DMS 273 (cell line): ENCODE measurements around the gene FGFBP2.

Experiments
- DNase-seq: peaks from one replicate; lab custom pipeline; 2025; ENCODE audit not compliant: unreplicated experiment; lab: John Stamatoyannopoulos, UW

Gene FGFBP2

GRCh38 chr4:15968551-15969300 lies 5.8 kb upstream of the FGFBP2 start:
- DNase-seq, result no peak

- no peak for DNase-seq
Observed at GRCh38 chr4:15965325-15965724, 2.4 kb upstream of the FGFBP2 start.

- DNase-seq, result peak; percentile 7
Observed at GRCh38 chr4:15964159-15964558, 1.2 kb upstream of the FGFBP2 start.

- DNase-seq, result no peak
Observed at GRCh38 chr4:15963576-15963975, 601 bp upstream of the FGFBP2 start.

- no peak for DNase-seq
Observed at GRCh38 chr4:15961781-15962510, 1.0 kb downstream of the FGFBP2 start.

GRCh38 chr4:15958562-15958961 lies 4.4 kb downstream of the FGFBP2 start:
- no peak for DNase-seq

GRCh38 chr4:15956179-15956850 lies 6.7 kb downstream of the FGFBP2 start:
- DNase-seq, result peak; percentile 76

GRCh38 chr4:15955670-15956069 lies 7.3 kb downstream of the FGFBP2 start:
- DNase-seq, result peak; percentile 4

- DNase-seq, result no peak
Observed at GRCh38 chr4:15953625-15954024, 9.3 kb downstream of the FGFBP2 start.

- no peak for DNase-seq
Observed at GRCh38 chr4:15951781-15952180, 11.2 kb downstream of the FGFBP2 start.

- no peak for DNase-seq
Observed at GRCh38 chr4:15948826-15949225, 14.1 kb downstream of the FGFBP2 start.

GRCh38 chr4:15947684-15948083 lies 15.3 kb downstream of the FGFBP2 start:
- DNase-seq, result no peak

GRCh38 chr4:15945516-15945915 lies 17.5 kb downstream of the FGFBP2 start:
- no peak for DNase-seq

GRCh38 chr4:15944895-15945294 lies 18.1 kb downstream of the FGFBP2 start:
- DNase-seq, result no peak

GRCh38 chr4:15942283-15942682 lies 20.7 kb downstream of the FGFBP2 start:
- no peak for DNase-seq

- DNase-seq, result no peak
Observed at GRCh38 chr4:15938640-15939039, 24.3 kb downstream of the FGFBP2 start, which contains the start of gene FGFBP1. TSS of gene FGFBP1 (minus strand) at chr4:15938740. CDS start at chr4:15936632, 2,108 bp downstream.

GRCh38 chr4:15938182-15938581 lies 24.8 kb downstream of the FGFBP2 start:
- no peak for DNase-seq

GRCh38 chr4:15936495-15936894 lies 26.5 kb downstream of the FGFBP2 start:
- DNase-seq, result no peak

GRCh38 chr4:15935504-15936402 lies 27.2 kb downstream of the FGFBP2 start:
- DNase-seq, result no peak

GRCh38 chr4:15934259-15934658 lies 28.7 kb downstream of the FGFBP2 start:
- no peak for DNase-seq
